PFSK-1 (cell line): ENCODE measurements around the gene SLC27A6.

ENCODE experiments used
- FOXP2 ChIP-seq: optimal IDR thresholded peaks from 2 replicates; pipeline ENCODE3; 2011; ENCODE audit warnings: borderline replicate concordance, control low read depth, inconsistent platforms; ENCODE audit not compliant: insufficient read depth; ENCODE audit errors: extremely low read length, extremely low read depth
- POLR2AphosphoS5 ChIP-seq: IDR thresholded peaks from 2 replicates; pipeline ENCODE4 v1.6.1; 2012; ENCODE audit warnings: low read depth, mild to moderate bottlenecking, control low read depth, low read length, moderate library complexity
- REST ChIP-seq, 2 experiments: IDR thresholded peaks; 2 replicates each; pipeline versions ENCODE4 v1.6.1 to v1.8.0; 2011 to 2012; ENCODE audit warnings: low read depth in 2 of 2, low read length in 2 of 2, control low read depth in 1 of 2, inconsistent platforms in 1 of 2, mild to moderate bottlenecking in 1 of 2, moderate library complexity in 1 of 2; ENCODE audit not compliant: insufficient read depth in 1 of 2
- SIN3A ChIP-seq: IDR thresholded peaks from 2 replicates; pipeline ENCODE4 v1.6.1; 2012; ENCODE audit warnings: mild to moderate bottlenecking, low read length, moderate library complexity, borderline replicate concordance; ENCODE audit not compliant: insufficient read depth
- TAF1 ChIP-seq: IDR thresholded peaks from 2 replicates; pipeline ENCODE4 v1.6.1; 2012; ENCODE audit warnings: low read length, control low read depth, borderline replicate concordance; ENCODE audit not compliant: insufficient read depth

Gene SLC27A6

GRCh38 chr5:129079496-129079895, 114.2 kb downstream of the SLC27A6 start:
- no peak for TF ChIP-seq SIN3A
- no peak for TF ChIP-seq FOXP2
- no peak for TF ChIP-seq REST (IDR thresholded peaks at IDR 0.05; ENCODE audit: insufficient read depth in 1 of 2, low read depth in 2 of 2, low read length in 2 of 2)
- no peak for TF ChIP-seq TAF1
- TF ChIP-seq POLR2AphosphoS5, result no peak

DNA sequence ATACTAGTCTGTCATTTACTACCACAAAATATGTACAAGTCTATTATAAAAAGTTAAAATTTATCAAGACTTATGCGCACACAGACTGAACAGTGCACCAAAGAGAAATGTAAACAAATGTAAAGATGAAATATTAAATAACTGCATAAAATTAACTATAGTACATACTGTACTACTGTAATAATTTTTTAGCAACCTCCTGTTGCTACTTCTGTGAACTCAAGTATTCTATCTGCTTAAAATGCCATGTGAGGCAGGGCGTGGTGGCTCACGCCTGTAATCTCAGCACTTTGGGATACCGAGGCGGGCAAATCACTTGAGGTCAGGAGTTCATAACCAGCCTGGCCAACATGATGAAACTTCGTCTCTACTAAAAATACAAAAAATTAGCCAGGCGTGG, 115.5 kb downstream of the SLC27A6 start:
- TF ChIP-seq POLR2AphosphoS5, result no peak
- no peak for TF ChIP-seq SIN3A
- no peak for TF ChIP-seq FOXP2
- no peak for TF ChIP-seq REST (IDR thresholded peaks at IDR 0.05; ENCODE audit: insufficient read depth in 1 of 2, low read depth in 2 of 2, low read length in 2 of 2)
- no peak for TF ChIP-seq TAF1

GRCh38 chr5:129082225-129083136, 117.2 kb downstream of the SLC27A6 start:
- TF ChIP-seq SIN3A (no peak), FOXP2 (no peak), POLR2AphosphoS5 (no peak), TAF1 (no peak), REST (IDR thresholded peaks at IDR 0.05; ENCODE audit: insufficient read depth in 1 of 2, low read depth in 2 of 2, low read length in 2 of 2) (no peak)
